NCI-H2171 treated with DMSO at 0.1 percent for 48 hours (cell line): ENCODE measurements around the gene ZNF277.

ENCODE experiments used
- DNase-seq: peaks from one replicate; lab custom pipeline; 2025; lab: John Stamatoyannopoulos, UW

ZNF277 gene

DNA sequence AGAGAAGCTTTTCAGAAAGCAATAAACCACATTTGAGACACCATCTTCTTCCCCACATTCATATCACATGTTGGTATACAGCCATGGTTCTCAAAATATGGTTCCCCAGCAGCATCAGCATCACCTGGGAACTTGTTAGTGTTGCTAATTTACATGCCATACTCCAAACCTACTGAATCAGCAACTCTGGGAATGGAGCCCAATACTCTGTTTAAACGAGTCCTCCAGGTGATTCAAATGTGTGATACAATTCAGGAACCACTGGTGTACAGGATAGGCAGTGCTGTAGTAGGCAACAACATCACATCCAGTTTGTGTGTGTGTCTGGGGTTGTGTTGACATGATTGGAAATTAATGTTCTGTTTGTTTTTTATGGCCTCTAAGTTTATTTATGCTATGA is 47.7 kb downstream of the ZNF277 start:
- DNase-seq: no peak

GRCh38 chr7:112254709-112255387 is 48.4 kb downstream of the ZNF277 start:
- no peak for DNase-seq

DNA sequence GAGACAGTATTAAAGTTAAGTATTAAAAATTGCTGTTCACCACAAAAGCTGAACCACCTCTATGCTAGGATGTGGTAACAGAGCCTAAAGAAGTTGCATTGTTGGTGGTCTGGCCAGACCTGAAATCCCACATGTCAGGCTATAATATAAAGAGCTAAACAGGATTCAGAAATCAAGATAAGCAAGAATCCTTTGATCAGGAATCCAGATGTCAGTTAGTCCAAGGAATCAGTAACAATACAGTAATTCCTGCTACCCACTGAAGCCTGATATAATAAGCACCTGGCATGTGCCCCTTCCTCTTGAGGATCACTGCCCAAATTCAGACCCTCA is 48.9 kb downstream of the ZNF277 start:
- DNase-seq: no peak

GRCh38 chr7:112257073-112257472 is 50.6 kb downstream of the ZNF277 start:
- no peak for DNase-seq

DNA sequence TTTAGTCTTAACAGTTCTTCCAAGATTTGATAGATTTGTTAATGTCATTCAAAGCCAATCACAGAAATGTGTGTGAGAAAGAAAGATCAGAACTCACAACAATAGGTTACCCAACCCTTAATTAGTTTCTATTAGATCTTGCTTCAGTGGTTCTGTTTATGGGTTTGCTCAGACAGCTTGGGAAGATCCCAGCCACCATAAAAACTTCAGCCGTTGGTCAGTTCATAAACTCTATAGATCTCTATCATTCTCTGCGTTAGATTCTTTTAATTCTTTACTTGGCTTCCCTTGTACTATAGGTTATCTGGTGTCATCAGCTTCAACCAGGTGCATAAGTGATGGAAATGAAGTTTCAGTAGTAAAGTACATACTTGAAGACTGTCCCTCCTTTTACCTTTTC is 54.4 kb downstream of the ZNF277 start:
- DNase-seq: no peak

- DNase-seq: no peak
Observed at GRCh38 chr7:112262036-112262435, 55.5 kb downstream of the ZNF277 start.

- DNase-seq: no peak
Observed at GRCh38 chr7:112262855-112263487, 56.5 kb downstream of the ZNF277 start.

DNA sequence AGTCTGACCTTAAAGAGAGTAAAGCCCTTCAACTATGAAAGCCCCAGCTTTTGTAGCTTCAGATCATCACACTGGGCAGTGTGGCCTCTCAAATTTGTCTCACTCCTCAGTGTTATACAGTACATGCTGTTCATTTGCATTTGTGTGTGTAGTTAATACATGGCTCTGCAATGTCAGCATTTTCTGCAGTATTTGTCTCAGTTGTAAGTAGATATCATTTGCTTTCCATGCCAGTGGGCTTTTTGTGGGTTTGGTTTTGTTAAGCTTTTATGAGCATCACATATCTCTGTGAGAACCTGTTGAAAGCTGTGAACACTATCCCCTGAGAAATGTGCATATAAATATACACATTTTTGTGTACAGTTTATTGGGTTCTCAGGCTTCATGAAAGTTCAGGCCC is 57.0 kb downstream of the ZNF277 start:
- DNase-seq: no peak

DNA sequence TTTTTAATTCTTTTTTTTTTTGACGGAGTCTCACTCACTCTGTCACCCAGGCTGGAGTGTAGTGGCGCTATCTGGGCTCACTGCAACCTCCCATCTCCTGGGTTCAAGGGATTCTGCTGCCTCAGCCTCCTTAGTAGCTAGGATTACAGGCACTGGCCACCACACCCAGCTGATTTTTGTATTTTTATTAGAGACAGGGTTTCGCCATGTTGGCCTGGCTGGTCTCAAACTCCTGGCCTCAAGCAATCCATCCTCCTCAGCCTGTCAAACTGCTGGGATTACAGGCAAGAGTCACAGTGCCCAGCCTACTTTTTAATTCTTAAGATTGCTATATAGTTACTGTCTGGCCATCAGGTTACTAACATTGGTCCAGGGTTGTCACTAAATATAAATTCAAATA is 59.6 kb downstream of the ZNF277 start:
- no peak for DNase-seq

DNA sequence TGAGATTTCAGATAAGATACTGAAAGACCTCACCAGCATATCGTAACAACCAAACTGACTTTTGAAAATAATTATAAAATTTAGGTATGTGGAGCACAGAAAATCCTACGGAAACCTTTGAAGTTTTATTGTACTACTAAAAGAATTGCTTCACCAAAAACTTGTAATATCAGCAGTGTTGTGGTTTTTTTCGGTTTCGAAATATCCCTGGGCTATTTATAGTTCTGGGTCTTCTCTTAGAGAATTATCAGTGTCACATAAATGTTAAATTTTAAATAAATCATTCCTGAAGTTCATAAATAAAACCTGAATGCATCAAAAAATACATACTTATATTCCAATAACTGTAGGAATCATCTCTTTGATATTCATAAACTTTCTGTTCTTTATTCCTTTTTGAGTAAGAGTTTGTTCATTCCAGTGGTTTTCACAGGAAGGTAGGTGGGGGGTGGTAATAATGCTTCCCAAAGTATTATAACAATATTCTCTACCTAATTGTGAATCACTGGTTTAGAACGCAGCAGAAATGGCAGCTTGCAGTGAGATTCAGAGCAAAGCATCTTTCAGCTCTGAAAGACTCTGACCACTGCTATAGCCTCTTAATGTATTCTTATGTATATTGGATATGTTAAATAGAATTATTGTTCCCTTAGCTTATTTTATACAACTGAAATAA is 60.2 kb downstream of the ZNF277 start:
- DNase-seq: no peak

- no peak for DNase-seq
Observed at GRCh38 chr7:112267944-112268691, 61.6 kb downstream of the ZNF277 start.

DNA sequence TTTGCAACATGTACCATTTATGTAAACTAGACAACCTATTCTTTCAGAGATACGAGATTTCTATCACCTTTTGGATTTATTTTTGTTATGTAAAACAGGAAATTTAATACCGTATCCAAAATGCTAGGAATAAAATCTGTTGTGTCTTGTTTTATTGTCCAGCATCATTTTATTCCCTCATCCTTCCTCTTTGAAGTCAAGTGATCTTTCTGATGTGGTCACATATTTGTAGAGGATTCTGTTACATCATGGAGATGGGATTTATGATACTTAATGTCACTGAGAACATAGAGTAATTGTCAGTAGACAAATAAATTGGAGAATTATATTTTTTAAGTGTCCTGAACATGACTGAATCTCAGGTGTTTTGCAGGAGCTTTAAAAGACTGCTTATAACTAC is 64.7 kb downstream of the ZNF277 start:
- no peak for DNase-seq

GRCh38 chr7:112272921-112273561 is 66.5 kb downstream of the ZNF277 start:
- no peak for DNase-seq

DNA sequence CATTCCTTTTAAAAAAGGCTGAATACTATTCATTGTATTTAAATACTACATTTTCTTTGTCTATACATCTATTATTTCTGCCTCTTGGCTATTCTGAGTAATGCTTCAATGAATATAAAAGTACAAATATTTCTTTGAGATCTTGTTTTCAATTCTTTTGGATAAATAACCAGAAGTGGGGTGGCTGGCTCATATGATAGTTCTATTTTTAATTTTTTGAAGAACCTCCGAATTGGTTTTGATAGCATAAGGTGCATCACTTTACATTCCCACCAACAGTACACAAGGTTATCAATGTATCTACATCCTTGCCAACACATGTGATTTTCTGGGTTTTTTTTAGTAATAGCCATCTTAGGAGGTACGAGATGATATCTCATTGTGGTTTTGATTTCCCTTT is 72.5 kb downstream of the ZNF277 start:
- no peak for DNase-seq

GRCh38 chr7:112280267-112280666 is 73.8 kb downstream of the ZNF277 start:
- no peak for DNase-seq

DNA sequence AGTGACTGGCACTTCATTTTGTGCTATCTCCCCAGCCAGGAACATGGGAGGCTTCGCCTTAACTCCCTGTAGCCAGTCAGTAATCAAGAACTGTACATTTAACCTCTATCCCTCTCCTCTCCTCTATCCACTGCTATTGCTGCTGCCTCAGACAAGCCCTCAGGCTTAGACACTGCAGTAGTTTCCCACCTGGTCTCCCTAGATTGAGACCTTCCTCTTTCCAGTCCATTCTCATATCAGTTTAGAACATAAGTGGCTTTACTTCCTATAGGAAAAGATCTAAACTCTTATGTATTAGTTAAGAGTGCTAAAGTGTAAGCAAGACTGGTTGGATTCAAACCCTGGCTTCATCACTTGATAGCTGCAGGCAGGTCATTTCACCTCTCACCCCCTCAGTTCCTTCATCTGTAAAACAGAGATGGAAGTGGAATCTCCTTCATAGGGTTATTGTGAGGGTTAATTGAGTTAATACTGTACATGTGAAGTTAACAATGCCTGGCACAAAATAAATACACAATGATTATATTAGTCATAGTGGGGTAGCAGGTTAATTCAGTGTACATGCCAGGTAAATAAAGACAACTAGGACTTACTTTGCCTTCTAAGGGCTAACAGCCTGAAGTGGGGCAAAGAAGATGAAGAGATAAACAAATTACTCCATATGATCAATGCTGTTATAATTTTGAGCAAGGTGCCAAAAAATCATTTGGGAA is 76.1 kb downstream of the ZNF277 start:
- DNase-seq: no peak

GRCh38 chr7:112283382-112283910 is 77.0 kb downstream of the ZNF277 start:
- no peak for DNase-seq

DNA sequence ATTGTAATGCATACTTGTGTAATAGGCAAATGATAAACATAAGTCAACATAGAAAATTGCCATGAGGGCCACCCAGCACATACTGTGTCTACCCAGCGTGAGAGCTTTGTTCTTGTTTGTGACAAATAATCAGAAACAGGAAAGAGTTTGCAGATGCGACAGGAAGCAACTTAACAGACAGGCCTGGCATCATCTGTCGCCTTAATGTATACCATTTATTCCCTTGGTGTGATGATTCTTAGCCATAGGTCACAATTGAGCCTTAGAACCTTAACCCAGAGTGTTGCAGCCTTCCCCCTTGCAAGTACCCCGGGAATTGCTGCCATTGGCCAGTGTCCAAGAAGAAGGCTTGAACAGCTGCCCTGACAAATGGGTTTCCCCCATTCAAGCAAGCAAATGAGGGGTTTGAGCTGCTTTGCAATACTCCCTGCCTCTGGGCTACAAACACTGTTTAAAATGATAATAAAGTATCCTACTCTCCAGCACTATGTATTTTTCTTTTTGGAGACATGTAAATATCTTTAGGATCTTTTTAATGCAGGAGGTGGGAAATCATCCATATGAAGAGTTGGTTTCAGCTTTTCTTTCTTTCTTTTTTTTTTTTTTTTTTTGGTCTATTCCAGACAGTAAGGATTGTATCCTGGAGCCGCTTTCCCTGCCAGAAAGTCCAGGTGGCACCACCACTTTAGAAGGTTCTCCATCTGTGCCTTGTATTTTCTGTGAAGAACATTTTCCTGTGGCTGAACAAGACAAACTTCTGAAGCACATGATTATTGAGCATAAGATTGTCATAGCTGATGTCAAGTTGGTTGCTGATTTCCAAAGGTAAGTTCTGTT is 80.0 kb downstream of the ZNF277 start:
- peak; percentile 97 for DNase-seq

- DNase-seq: no peak
Observed at GRCh38 chr7:112288301-112288700, 81.8 kb downstream of the ZNF277 start.

DNA sequence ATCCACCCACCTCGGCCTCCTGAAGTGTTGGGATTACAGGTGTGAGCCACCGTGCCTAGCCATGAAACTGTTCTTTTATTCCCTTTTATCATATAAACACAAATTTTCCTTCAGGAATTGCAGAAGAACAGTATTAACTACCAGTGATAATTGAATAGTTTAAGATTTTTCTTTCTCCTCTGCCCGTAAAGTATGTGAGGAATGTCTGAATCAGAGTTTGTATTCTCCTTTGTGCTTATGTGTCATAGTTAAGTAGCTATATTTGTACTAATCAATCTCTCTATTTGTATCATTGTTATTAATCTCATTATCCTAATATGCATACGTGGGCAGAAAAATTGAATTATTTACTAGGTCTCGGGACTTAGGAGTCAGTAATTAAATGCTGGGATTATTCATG is 83.6 kb downstream of the ZNF277 start:
- DNase-seq: no peak

GRCh38 chr7:112292162-112292561 is 85.7 kb downstream of the ZNF277 start:
- DNase-seq: no peak
